Skeletal muscle tissue (tissue), 1 donor: ENCODE measurements around the gene GCLC. TPM values are rescaled to one million over a fixed set of nuclear protein-coding genes. Genes with fewer than 3 reads are reported as not detected.

Experiments used
- total RNA-seq: library from RNA; depleted of rRNA; stranded (reverse); fragments of >200 nt; gene quantifications from one replicate; pipeline ENCODE4 v1.2.3, GENCODE V29; 2014

Gene GCLC
- total RNA-seq, 1 donor from 2014 or later, result 9.4 TPM

Other genes with a start within 250 kb of the GCLC start
- gene ELOVL5, start 196.2 kb downstream of the GCLC start, total RNA-seq, result 30.3 TPM
- gene KLHL31, start 120.7 kb upstream of the GCLC start, total RNA-seq, result 59.5 TPM
- gene LRRC1, start 249.9 kb upstream of the GCLC start, total RNA-seq, result 3.7 TPM